Measurements from ENCODE around the gene VTI1B.

DNA sequence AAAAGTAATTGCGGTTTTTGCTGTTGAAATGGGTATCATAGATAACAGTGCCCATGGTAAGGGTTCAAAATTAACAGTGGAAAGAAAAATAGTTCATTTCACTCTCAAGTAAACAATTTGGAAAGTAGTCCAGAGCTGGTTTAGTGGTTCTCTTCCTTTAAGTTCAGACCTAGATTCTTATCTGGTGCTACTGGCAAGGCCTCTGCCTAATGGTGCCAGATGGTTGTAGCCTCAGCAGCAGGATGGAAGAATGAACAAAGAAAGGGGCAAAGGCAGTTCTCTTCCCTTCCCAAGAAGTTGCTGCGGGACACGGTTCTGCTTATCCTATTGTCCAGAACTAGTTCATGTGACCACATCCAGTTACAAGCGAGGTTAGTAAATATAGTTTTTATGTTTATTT lies 44.2 kb downstream of the VTI1B start:
- TF ChIP-seq CTCF (conservative IDR thresholded peaks at IDR 0.05; ENCODE audit: low read length) (no peak), EZH2phosphoT487 (IDR thresholded peaks at IDR 0.05; ENCODE audit: borderline replicate concordance, low read depth, low read length) (no peak)

Data from OCI-LY7 (cell line).